IPS-18c (cell line): Measurements from ENCODE around the gene NCK2.
A peak's percentile ranks its signal among the peaks of the same experiment; 100 is the strongest.

Experiments used
- H3K4me3 ChIP-seq: 2 replicates; pipeline ENCODE4 v1.7.0; 2013; ENCODE audit warnings: low read depth, mild to moderate bottlenecking, low read length, moderate library complexity; ENCODE audit not compliant: insufficient read depth
- H3K9me3 ChIP-seq: one replicate; pipeline ENCODE4 v1.6.1; 2013; ENCODE audit warnings: mild to moderate bottlenecking, low read length, moderate library complexity; ENCODE audit not compliant: control insufficient read depth, insufficient read depth

NCK2 gene

GRCh38 chr2:105780606-105781005, 35.9 kb downstream of the NCK2 start:
- no peaks in the 10 kb centered on the region for H3K9me3 ChIP-seq
- H3K4me3 ChIP-seq = no peak overlapping the region

DNA sequence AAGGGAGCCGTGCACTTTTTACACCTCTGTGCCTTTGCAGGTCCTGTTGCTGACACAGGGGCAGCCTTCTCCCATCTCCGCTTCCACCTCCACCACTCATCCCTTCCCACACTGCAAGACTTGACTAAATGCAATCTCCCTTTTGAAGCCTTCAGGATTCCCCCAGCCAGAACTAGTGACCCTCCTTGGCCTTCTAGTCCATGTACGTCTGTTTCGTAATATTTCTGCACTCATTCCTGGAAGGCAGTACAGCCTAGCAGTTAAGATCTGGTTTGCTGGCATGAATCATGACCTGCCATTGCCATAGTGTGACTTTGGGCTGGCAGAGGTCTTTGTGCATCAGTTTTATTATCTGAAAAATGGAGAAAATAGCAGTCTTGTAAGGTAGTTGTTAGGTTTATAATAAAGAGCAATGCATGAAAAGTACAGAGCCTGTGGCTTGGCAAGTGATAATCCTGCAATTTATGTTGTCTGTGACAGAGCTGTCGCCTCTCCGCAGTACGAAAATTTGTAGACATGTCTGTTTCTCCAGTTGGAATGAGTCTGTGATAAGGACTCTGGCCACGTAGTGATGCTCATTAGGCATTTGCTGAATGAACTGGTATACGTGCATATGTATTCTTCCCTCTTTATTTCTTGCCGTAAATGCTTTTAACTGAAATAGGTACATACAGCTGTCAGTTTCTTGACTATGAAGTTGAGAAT, 36.7 kb downstream of the NCK2 start:
- Histone ChIP-seq H3K4me3 (no peak overlapping the region), H3K9me3 (no peaks in the 10 kb centered on the region)

DNA sequence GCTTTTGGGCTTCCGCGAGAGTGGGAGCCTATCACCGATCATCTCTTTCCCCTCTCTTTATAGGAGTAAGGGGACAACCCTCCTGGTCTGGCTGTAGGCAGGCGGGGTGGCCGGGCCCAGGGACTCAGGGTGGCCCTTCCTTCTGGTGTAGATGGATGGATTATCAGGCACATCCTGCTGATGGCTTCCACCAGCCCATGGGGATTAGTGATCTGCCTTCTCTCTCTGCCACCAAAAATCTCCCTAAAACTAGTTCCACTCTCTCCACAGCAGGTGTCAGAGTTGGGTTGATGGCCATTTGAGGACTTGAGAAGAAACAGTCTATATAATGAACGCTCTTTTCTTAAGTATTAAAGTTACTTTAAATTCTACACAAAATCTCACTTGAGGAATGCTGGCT, 37.4 kb downstream of the NCK2 start:
- H3K4me3 ChIP-seq = no peak overlapping the region
- no peaks in the 10 kb centered on the region for H3K9me3 ChIP-seq

GRCh38 chr2:105782646-105783045, 37.9 kb downstream of the NCK2 start:
- no peaks in the 10 kb centered on the region for H3K9me3 ChIP-seq
- no peak overlapping the region for H3K4me3 ChIP-seq

DNA sequence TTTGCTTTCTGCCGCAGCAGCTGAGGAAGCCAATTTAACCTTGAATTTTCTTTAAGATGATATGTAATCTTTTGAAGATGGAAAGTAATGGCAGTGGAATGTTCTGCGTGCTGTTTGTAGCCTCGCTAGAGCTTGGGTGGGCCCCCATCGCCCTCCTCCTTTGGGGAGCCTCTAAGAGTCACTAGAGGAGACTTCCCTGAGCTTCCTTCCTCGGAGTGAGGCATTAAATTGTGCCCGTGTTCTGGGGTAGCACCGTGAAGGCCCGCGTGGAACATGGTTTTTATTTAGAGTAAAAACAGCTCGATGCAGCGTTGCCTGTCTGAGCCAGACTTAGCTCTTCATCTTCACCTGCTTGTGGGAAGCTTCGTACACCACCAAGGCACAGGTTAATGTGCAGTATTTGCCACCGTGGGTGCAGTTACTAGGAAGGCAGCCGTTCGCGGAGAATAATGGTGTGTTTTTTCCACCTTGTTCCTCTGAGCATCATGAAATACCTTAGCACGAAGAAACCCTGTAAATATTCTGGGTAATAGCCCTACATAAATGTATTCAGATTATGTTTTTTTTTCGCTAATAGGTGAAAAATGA, 38.5 kb downstream of the NCK2 start:
- no peak overlapping the region for H3K4me3 ChIP-seq
- no peaks in the 10 kb centered on the region for H3K9me3 ChIP-seq

DNA sequence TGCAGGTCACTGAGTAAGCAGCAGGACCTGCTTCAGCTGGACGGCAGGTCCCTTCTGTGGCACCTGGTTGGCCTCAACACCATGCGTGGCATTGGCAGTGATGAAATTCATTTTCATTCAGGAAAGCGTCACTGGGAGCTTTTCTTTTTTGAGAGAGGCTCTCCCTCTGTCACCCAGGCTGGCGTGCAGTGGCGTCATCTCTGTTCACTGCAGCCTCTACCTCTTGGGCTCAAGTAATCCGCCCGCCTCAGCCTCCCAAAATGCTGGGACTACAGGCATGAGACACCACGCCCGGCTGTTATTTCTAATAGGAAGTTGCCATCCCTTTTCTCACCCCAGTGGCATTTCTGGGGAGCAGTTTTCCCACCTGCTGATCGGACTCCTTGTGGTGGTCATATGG, 39.3 kb downstream of the NCK2 start:
- H3K4me3 ChIP-seq = no peak overlapping the region
- no peaks in the 10 kb centered on the region for H3K9me3 ChIP-seq

GRCh38 chr2:105784589-105784988, 39.9 kb downstream of the NCK2 start:
- H3K9me3 ChIP-seq = no peaks in the 10 kb centered on the region
- no peak overlapping the region for H3K4me3 ChIP-seq

DNA sequence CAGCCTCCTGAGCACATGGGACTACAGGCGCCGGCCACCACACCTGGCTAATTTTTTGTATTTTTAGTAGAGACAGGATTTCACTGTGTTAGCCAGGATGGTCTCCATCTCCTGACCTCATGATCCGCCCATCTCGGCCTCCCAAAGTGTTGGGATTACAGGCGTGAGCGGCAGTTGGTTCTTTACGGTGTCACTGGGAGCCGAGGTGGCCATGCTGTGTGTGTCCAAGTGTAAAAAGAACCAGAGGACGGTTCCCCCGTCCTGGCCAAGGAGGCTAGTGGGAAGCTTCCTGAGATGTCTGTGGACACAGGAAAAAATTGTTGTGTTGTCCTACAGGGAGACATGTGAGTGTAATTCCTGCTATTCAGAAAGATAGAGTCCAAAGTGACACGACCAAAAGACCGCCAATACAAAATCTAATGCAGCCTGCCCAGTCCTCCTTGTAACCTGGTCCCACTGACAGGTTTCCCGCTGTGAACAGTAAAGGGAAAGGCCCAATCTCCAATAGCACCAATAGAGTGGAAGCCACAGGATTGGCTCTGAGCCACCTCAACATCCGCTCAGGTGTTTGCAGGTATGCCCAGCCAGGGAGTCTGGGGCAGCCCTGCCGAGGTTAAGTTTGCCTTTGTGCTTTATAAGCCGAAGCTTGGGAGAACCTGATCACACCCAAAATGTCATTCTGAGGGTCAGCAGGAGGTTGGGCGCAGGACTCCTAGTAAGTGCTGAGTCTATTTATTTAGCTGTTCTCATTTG, 40.6 kb downstream of the NCK2 start:
- no peaks in the 10 kb centered on the region for H3K9me3 ChIP-seq
- H3K4me3 ChIP-seq = no peak overlapping the region

DNA sequence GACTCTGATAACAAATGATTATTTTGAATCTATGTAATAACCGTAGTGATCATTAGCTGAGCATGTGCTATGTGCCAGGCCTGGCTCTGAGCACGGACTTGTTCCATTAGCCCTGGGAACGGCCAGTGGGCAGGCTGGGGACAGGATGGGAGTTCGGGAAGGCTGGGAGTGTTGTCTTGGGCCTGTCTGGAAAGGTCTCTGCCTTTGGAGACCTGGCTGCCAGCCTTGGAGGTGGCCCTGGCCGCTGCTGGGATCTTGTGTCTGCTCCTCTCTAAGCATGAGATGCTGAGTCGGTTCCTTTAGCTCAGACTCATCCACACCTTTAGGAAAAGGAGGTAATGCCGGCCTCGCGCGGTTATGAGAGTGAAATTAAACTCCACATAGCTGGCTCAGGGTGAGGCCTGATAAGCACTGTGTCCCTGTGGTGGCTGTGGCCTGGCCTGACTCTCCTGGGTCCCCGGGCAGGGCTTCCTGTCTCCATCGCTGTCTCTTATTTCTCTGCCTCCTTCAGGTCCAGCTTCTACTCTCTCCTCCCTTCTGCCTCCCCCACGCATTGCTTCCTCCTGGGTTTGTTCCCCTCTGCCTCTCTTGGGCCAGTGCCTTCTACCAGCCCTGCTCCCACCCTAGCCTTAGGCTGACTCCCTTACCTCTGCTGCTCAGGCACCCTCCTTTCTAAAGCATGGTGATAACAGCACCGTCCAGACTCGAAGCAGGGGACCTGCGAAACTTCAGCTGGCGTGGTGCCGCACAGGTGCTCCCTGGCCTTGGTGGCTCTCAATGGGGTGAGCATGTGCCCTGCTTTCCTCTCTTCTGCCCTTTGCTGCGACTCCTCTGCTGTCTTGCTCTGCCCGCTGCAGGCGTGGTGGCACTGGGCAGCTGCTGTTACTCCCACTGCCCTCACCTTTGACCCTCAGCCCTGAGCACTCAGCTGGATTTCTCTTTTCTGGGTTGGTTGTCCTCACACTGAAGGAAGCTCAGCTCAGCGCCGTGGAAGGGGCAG, 41.8 kb downstream of the NCK2 start:
- Histone ChIP-seq H3K9me3 (no peaks in the 10 kb centered on the region), H3K4me3 (no peak overlapping the region)

- Histone ChIP-seq H3K4me3 (peak overlapping the region; percentile 11; the same call in 1 of the 2 replicates), H3K9me3 (no peaks in the 10 kb centered on the region)
Observed at GRCh38 chr2:105787376-105788318, 42.9 kb downstream of the NCK2 start.

GRCh38 chr2:105788670-105789290, 44.1 kb downstream of the NCK2 start:
- Histone ChIP-seq H3K4me3 (no peak overlapping the region), H3K9me3 (no peaks in the 10 kb centered on the region)

DNA sequence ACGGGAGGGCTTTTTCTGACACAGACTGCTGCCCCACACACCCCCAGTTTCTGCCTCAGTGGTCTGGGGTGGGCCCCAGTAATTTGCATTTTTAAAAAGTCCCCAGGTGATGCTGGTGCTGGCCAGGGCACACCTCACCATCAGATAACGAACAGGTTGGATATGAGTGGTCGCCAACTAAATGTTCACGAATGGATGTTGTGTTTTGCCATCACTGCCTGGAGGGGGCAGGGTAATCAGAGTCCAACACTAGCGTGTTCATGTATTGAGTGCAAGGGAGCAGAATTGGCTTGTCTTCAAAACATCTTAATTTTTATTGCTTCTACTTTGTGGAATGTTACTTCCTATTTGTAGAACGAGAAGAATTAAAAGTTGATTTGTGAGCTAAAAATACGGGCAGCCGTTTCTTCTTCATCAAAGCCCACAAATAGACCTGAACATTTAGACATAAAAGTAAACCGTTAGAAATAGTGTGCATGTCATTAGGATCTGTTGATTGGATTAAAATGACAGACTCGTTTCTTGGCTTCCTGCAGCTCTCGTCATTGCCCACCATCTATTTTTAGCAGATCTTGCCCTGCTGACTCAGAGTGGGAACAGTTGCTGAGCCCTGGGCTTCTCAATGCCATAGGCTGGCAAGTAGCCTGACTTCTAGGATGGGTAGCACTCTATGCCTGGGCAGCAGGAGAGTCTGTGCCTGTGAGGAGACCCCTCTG, 45.2 kb downstream of the NCK2 start:
- H3K4me3 ChIP-seq = no peak overlapping the region

GRCh38 chr2:105790461-105791149, 45.9 kb downstream of the NCK2 start:
- no peak overlapping the region for H3K4me3 ChIP-seq
- H3K9me3 ChIP-seq = no peaks in the 10 kb centered on the region

More for the DNA sequence above, 45.2 kb downstream of the NCK2 start:
- H3K9me3 ChIP-seq = no peaks in the 10 kb centered on the region

- Histone ChIP-seq H3K9me3 (no peaks in the 10 kb centered on the region), H3K4me3 (no peak overlapping the region)
Observed at GRCh38 chr2:105791229-105791628, 46.5 kb downstream of the NCK2 start.

- H3K4me3 ChIP-seq = no peak overlapping the region
- no peaks in the 10 kb centered on the region for H3K9me3 ChIP-seq
Observed at GRCh38 chr2:105792561-105792960, 47.8 kb downstream of the NCK2 start.
